HG02840 (cell line): ENCODE data around the gene GYG1.
"Not testable (repeated sequence)": the region's sequence is repeated elsewhere in the genome, so short reads cannot be mapped to it uniquely, and the experiment has no call there.

ENCODE experiments used
- ATAC-seq: cut with Tn5 transposase; IDR thresholded peaks from one replicate; pipeline ENCODE4 v1.9.1; 2021; ENCODE audit warnings: mild to moderate bottlenecking, moderate library complexity, moderate number of reproducible peaks; ENCODE audit not compliant: unreplicated experiment, low FRiP score

GYG1 gene

DNA sequence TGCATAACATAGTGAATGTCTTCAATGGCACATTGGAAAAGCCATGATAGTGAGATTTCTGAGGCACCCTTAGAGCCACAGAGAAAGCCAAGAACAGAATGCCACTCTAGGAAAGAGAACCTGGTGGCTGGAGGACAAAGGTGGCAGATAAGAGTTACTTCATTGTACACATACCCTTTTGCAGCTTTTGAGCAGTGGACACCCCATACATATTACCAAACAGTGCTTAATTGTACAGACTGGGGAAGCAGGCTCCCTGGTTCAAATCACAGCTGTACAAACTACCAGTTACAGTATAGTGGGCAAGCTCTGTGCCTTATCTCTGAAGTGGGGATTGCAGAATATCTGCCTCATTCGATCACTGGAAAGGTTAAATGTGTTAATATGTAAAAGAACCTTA is 10.1 kb upstream of the GYG1 start:
- no peak for ATAC-seq

DNA sequence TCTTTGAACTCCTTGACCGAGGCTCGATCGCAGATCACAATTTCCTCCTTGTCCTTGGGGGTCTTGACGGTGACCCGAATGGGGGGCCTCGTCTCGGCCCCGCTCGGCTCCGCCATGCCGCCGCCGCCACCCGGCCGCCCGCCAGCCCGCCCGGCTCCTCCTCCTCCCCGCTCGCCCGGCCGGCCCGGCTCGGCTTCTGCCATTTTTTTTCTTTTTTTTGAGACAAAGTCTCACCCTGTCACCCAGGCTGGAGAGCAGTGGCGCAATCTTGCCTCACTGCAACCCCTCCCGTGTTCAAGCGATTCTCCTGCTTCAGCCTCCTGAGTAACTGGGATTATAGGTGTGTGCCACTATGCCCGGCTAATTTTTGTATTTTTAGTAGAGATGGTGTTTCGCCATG is 3.8 kb upstream of the GYG1 start:
- not testable (repeated sequence) for ATAC-seq

DNA sequence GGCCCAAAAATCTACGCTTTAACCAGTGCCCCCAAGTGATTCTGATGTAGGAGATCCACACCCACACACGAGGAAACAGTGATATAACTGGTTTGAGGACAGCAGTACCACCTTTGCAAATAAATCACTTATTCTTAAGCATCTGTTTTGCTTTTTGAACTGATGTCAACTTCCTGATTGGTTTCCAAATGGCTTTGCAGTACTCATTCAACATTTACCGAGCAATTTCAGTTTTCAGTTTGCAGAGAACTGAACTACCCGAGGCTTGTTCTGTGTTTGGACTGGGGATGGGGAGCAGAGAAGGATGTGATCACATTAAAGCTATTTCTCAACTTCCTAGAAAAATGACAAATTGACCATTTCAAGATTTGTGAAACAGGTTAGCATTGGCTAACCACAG is 1.1 kb upstream of the GYG1 start:
- no peak for ATAC-seq

DNA sequence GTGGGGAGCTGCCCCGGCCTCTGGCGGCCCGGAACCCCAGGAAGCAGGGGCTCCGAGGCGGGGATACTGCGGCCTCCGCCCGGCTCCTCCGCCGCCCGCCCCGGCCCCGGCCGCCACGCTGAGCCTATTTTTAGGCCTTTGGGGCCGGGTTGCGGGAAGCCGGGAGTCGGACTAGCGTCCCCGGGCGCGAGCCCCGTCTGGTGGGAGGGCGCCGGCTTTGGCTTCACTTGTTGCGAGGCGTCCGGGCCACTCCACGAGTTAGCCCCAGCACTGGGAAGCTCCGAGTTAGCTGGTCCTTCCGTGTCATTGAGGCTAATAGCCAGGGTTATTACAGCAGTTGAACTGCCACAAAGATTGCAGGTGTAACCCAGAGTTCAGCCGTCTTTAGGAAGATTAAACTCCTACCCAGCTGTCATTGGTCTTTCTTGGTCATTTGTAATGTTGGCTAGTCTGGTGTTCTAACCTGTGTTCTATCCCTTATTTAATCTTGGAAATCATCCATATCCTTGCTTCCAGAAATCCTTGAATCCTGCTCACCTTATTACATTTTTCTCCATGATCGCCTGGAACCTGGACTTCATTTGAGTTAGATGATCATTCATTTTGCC is 791 bp downstream of the GYG1 start:
- ATAC-seq: peak; percentile 34

DNA sequence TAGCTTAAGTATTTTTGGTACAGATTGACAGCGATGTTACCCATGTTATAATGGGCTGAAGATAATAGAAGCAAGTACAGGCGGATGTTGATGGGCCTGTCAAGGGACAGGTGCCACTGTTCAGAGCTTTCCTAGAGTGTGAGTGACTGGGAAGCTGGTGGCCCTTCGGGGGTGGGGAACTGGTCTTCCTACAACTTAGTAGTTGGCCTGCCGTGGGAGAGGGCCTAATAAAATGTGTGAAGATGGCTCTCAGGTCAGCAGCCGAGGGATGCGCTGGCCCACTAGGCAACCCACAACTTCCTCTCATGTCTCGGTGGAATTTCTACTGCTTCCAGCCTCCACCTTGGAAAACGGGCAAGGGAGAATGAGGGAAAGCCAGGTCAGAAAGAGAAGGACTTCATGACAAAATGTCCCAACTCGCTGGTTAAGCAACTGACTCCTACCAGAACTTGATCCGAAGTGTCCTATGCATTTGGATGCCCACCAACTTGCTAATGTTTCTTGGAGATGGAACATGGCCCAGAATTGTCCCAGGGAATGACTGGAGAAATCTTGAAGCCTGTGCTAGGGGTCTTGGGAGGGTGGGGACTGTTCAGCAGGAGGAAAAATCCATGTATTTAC is 1.4 kb downstream of the GYG1 start:
- ATAC-seq: no peak

DNA sequence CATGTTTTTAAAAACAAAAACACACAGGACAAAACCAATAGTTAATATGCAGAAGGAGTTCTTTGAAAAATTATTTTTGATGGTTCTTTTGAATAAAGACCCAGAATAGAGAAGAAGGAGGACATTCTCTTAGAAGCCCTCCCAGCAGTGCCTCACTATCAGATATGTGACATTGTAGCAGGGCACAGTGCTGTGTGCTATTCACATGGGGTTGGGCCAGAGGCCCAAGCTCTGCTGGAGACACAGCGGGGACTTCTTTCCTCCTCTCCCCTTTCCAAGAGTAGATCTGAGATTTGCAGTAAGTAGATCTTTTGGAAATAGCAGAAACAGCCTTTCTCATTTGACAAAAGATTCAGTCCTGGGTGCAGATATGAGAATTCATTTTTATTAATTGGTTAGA is 6.3 kb downstream of the GYG1 start:
- ATAC-seq: no peak

DNA sequence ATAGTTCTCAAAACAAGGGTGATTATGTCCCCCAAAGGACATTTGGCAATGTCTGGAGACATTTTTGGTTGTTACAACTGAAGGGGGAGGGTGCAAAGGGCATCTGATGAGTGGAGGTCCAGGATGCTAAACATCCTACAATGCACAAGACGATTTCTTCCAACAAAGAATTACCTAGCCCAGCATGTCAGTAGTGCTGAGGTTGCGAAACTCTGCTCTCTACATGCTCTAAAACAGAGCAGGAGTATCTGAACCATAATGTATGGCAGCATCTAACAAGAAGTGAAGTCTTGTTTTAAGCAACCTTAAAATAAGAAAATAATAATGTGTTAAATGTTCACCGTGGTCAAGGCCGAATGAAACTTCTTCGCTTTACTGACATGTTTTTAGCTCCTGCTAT is 7.0 kb downstream of the GYG1 start:
- no peak for ATAC-seq

DNA sequence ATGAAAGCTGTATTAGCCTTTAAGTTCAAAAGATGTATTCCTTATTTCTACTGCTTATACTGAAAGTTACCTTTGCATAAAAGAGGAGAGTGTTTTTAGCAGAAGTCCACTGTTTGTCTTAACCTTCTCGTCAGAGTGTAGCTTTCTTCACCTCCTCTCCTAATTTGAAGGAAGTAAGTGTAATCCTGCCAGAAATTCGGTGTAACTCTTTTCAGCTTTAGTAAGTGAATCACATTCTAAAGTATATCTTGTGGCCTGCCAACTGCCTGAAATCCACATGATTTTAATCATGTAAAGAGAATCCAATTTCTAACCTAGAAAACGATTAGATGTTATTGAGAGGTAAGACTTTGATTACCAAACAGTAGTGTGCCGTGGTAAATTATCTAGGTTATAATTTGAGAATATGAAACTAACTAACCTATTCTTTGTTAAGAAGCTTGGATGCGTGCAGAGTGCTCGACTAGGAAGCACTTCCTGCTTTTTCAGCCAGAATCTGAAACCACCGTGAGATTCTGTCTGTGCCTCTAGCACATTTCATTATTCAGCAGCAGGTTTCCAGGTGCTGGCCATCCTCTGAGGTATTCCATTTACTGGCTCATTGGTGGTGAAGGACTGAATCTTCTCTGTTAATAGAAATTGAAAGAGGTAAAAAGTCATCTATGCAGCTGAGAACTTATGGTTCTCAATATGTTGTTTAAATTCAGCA is 7.5 kb downstream of the GYG1 start:
- no peak for ATAC-seq

DNA sequence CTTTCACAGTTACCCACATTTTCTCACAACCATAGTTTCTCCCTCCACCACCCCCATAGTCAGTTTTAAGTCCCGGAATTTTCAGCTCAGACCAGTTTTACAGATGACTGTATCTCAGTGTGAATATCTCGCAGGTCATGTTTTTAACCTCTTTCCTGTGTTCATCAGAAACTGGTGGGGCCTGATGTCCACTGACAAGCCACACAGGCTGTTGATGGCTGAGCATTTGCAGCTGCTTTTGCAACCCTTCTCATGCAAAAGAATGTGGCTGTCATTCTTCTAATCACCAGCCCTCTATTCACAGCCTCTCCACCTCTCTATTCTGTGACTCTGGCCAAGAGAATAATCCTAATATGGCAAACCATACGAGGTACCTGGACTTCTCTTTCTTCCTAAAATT is 8.5 kb downstream of the GYG1 start:
- ATAC-seq: no peak

DNA sequence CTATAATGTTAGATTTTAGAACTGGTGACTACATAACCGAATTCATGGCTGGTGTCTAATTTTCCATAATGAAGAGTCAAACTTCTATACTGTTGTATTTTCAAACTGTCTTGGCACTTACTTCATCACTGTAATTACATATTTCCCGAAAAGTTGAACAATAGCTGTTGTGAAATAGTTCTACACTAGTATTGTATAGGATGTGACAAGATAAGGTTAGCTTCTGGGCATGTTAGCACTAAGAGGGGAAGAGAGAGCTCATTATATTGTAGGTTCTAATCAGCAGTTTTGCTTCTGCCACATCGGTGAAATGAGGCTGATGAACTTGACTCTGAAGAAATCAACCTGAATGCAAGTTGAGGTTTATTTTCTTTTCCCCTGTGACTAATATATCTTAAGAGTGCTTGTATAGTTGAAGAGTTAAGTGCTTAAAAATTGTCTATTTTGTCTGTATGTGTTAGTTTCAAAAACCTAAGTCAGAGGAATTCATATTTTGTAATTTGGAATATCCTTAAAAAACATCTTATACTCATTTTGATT is 8.9 kb downstream of the GYG1 start:
- no peak for ATAC-seq

DNA sequence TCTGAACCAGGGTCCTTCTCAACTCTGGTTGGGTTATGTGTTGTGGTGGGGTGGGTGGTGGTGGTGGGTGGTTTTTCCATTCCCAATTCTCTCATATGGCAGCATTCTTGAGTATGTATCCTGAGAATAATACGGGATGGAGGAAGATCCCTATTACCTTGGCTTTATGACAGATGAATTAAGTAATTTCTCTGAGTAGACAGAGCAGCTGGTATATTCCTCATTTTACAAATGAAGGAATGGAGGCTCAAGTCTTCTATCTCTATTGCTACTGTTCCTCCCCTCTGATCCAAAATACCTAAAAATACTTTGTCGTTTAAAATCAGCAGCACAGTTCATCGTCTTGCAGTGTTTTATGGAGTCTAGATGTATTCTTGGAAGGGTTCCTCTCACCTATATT is 10.4 kb downstream of the GYG1 start:
- ATAC-seq: no peak

DNA sequence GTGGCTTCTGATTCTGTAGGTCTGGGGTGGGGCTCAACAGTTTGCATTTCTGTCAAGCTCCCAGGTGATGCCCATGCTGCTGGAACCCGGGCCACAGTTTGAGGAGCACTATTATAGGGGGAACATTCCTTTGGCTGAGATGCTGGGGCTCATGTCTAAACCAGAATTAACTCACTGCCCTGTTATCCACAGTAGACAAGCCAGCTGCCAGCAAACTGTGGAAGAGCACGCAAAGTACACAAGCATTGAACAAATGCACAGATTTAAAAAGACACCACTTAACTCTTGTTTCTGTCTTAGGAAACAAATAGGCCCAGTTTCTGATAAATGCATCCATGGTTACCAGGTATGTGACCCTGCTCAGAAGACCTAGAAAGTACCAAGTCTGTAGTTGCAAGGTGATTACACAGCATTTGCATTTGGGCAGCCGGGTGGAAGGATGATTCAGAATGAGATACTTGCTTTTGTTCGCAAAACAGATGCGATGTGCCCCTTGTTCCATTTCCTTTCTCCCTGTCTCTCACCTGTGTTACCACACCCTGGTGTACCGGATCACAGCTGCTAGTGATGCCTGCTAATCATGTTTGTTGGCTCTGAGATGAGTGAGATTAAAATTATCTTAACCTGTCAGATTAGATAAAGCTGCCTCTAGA is 12.4 kb downstream of the GYG1 start:
- peak; percentile 72 for ATAC-seq

DNA sequence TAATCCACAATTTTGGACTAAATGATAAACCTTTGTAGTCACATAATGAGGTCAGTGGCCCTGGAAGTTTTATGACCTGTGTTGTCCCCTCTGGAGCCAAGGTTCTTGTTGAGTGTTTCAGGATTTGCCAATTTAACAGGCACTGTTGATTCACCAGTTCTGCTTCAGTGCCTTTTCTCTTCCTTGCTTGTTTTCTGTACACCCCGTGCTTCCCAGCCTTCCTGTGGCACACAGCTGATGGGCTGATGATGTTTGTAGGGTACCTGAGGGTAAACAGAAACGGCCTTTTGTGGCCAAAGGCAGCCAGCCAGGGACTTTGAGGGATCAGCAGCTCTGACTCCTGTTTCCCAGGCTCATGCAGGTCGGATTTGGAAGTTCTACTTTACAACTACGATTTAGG is 13.3 kb downstream of the GYG1 start:
- ATAC-seq: no peak

DNA sequence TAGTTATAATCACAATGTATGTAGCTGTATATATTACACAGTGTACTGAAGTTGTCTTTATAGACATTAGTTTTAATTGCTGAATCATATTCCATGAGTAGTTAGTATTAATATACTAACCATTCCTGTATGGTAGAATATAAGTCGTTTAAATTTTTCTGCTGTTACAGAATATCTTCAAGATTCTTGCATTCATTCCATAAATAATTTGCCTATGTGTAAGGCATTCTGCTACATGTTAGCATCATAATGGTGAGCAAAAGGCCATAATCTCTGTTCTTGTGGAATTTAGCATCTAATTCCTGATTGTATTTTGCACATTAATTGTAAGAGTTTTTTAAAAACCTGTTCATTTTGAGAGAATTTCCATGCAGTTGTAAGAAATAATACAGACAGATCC is 14.1 kb downstream of the GYG1 start:
- no peak for ATAC-seq

DNA sequence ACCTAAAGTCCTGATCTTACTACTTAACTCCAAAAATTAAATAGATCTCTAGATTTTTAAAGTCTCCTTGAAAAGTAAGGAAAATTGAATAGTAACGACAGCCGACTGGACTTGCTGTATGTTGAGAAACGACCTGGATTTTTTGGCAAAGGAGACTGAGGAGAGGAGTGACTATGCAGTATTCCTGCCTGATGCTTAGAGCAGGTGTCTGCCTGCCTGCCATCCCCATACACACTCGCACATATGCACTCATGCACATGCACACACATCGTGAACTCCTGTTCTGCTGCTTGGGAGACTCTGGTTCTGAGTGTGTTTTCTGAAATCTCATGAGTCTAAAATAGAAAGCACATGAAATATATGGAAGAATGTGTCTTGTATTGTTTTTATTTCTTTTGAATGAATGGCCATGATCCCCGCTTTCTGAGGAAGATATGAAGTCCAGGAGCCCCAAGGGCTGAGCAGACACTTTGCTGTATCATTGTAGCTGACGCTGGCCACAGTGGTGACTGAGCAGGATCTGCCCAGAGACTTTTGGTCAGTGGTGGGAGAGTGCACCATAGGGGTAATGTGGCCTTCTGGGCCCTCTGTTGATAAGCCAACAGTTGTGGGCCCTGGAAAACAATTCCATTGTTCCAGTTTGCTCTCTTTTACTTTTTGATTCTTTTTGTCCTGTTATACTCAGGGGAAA is 16.4 kb downstream of the GYG1 start:
- no peak for ATAC-seq

DNA sequence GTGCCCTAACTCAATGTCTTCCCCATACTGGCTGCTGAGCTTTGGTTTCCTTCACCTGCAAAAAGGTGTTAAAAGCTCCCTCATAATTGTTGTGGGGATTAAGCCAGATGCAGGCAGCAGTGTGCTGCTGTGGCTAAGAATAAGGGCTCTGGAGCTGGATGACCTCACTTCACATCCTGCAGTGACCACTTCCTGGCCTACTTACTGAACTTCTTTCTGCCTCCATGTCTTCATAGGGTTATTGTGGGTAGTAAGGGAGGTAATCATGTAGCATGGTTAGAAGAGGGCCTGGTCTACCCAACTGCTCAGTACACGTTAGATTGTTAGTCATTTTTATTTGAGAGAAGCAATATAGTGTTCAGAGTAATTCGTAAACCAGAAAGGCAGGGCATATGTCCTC is 18.4 kb downstream of the GYG1 start:
- ATAC-seq: no peak

DNA sequence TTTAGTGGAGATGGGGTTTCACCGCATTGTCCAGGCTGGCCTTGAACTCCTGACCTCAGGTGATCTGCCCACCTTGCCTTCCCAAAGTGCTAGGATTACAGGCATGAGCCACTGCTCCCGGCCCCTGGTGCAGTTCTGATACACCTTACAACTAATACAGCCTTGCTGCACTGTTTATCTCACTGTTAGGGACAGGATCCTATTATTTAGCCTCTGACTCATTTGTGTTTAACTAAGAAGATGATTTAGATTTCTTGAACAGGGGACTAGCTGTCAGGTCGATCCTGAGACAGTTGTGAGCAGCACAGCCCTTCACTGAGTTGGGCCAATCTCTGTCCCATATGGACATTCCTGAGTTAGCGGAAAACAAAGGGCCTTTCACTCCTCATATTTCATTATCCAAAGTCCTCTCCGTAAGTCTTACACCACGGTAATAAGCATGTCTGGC is 19.2 kb downstream of the GYG1 start:
- ATAC-seq: no peak

DNA sequence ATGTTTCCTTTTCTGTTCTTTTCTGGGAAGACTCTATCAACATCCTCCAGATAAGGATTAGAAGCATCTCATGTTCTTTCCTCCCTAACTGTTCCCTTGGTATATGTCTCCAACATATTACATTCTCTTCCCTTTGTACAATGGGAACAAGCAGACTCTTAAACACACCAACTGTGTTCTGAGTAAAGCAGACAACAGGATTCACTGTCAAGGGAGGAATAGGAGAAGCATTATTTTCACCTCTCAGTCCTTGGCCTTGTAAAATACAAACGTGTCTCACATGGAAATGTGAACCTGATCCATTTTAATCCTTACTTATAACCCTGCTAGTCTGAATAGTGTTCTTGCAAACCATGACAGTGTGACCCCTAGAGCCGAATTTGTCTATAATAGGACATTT is 19.6 kb downstream of the GYG1 start:
- no peak for ATAC-seq

DNA sequence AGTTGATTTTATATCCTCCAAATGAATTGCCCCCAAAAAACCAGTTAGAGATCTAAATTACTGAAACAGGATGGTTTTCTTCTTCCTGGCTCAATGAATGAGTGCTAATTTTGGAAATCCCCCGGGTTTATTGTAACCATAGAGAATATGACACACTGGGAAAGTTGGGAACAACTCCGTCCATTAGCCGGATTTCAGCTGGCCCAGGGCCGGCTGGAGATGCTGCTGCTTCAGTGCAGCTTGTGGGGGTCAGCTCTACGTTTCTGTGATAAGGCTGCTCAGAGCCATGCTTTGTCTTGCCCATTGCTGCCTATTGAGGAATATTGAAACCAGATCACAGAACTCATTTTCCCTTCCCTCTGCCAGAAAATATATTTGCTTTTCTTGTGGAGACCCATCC is 20.3 kb downstream of the GYG1 start:
- no peak for ATAC-seq

DNA sequence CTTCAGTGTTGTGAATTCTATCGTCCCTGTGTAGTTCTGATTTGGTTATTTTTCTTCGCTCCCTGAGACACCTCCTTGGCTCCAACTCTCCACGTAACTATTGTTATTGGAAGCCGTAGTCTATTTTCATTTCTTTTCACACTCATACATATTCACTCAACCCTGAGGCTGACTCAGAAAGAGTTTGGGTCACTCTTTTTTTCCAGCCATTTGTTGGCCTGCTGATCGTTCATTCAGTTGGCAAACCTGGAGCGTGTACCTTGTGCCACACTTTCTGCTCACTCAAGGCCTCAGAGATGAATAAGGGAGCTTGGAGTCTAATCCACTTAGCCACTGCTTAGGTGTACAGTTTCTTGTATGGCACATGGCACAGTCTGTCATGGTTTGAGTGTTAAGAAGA is 22.4 kb downstream of the GYG1 start:
- ATAC-seq: no peak

DNA sequence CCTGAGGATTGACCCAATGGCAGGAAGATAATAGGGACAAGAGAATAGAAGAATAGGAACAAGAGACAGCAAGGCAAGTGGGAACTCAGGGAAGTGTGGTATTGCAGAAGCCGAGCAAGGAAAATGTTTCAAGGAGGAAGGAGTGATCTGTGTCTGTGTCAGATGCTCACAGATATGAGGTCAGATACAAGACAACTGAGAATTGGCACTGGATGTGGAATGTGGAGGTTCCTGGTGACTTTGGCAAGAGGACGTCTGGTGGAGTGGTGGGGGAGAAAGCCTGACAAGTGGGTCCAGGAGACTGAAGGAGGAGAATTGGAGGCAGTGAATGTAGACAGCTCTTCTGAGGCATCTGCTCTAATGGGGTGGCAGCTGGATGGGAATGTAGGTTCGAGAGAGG is 24.1 kb downstream of the GYG1 start:
- no peak for ATAC-seq
